HEK293 (cell line): ENCODE results near the gene TRIM2.

Experiments
- CTCF ChIA-PET: fragments of 350-600 bp; formaldehyde crosslinking; extraction: SDS; loops from one replicate; lab custom pipeline; 2021; ENCODE audit warnings: antibody characterized with exemption; lab: Yijun Ruan, JAX
- POLR2A ChIA-PET: fragments of 300-600 bp; formaldehyde crosslinking; extraction: SDS; loops from one replicate; lab custom pipeline; 2020; ENCODE audit warnings: antibody characterized with exemption, inconsistent platforms; lab: Yijun Ruan, JAX
- H3K27ac ChIP-seq: fragments of 200-500 bp; sonication (Bioruptor generic); 2 replicates; pipeline ENCODE4 v1.5.1; 2014; ENCODE audit warnings: low read depth, low read length, control low read depth, inconsistent platforms; ENCODE audit errors: extremely low read depth
- H3K36me3 ChIP-seq, 2 experiments: fragments of 200-500 bp in 1 of 2; sonication (Bioruptor generic) in 1 of 2; 1 replicate in 1 of 2; 2 replicates in 1 of 2; pipeline ENCODE4 v1.5.1; 2014 to 2017; ENCODE audit warnings: inconsistent platforms in 2 of 2, low read length in 2 of 2; ENCODE audit not compliant: control insufficient read depth in 2 of 2, insufficient read depth in 1 of 2
- H3K4me1 ChIP-seq: fragments of 200-500 bp; sonication (Bioruptor generic); 2 replicates; pipeline ENCODE4 v1.5.1; 2014; ENCODE audit warnings: mild to moderate bottlenecking, low read length, inconsistent platforms; ENCODE audit not compliant: control insufficient read depth, insufficient read depth
- H3K4me3 ChIP-seq: 2 replicates; pipeline ENCODE4 v1.5.1; 2011; ENCODE audit warnings: low read depth, mild to moderate bottlenecking, control low read depth, low read length, moderate library complexity
- H3K9me3 ChIP-seq: fragments of 200-500 bp; sonication (Bioruptor generic); 2 replicates; pipeline ENCODE4 v1.5.1; 2014; ENCODE audit warnings: low read depth, low read length, inconsistent platforms; ENCODE audit not compliant: control insufficient read depth, insufficient read depth
- GFI1B ChIP-seq: fragments of 450-650 bp; formaldehyde crosslinking; IDR thresholded peaks from 2 replicates; pipeline ENCODE4 v1.5.1; 2016; ENCODE audit warnings: missing biosample characterization, missing genetic modification characterization
- MEIS1 ChIP-seq: sonication (generic); formaldehyde crosslinking; IDR thresholded peaks from 2 replicates; pipeline ENCODE4 v1.8.1; 2022; ENCODE audit warnings: missing genetic modification reagents, mild to moderate bottlenecking, borderline replicate concordance
- SCRT2 ChIP-seq: fragments of 450-650 bp; formaldehyde crosslinking; IDR thresholded peaks from 2 replicates; pipeline ENCODE4 v1.5.1; 2016; ENCODE audit warnings: missing biosample characterization, missing genetic modification characterization
- TCF7L2 ChIP-seq: IDR thresholded peaks from 2 replicates; pipeline ENCODE4 v1.6.1; 2011; ENCODE audit warnings: low read depth, mild to moderate bottlenecking, inconsistent platforms, low read length, moderate library complexity, borderline replicate concordance
- ZIC2 ChIP-seq: fragments of 450-650 bp; formaldehyde crosslinking; IDR thresholded peaks from 2 replicates; pipeline ENCODE4 v1.5.1; 2016; ENCODE audit warnings: missing biosample characterization, missing genetic modification characterization
- ZNF146 ChIP-seq: fragments of 450-650 bp; formaldehyde crosslinking; IDR thresholded peaks from 2 replicates; pipeline ENCODE4 v1.5.1; 2016; ENCODE audit warnings: missing biosample characterization, missing genetic modification characterization
- ZNF16 ChIP-seq: fragments of 450-650 bp; formaldehyde crosslinking; IDR thresholded peaks from 2 replicates; pipeline ENCODE4 v1.5.1; 2016; ENCODE audit warnings: low read depth, missing biosample characterization, missing genetic modification characterization
- ZNF239 ChIP-seq: fragments of 450-650 bp; formaldehyde crosslinking; IDR thresholded peaks from 2 replicates; pipeline ENCODE4 v1.5.1; 2016; ENCODE audit warnings: missing biosample characterization, missing genetic modification characterization
- ZNF248 ChIP-seq: fragments of 450-650 bp; formaldehyde crosslinking; IDR thresholded peaks from 2 replicates; pipeline ENCODE4 v1.5.1; 2017; ENCODE audit warnings: missing biosample characterization, missing genetic modification characterization
- ZNF610 ChIP-seq: fragments of 450-650 bp; formaldehyde crosslinking; IDR thresholded peaks from 2 replicates; pipeline ENCODE4 v1.5.1; 2016; ENCODE audit warnings: missing biosample characterization, missing genetic modification characterization, borderline replicate concordance
- ZNF623 ChIP-seq: fragments of 450-650 bp; formaldehyde crosslinking; IDR thresholded peaks from 2 replicates; pipeline ENCODE4 v1.5.1; 2016; ENCODE audit warnings: missing biosample characterization, missing genetic modification characterization
- ZNF654 ChIP-seq: fragments of 450-650 bp; formaldehyde crosslinking; IDR thresholded peaks from 2 replicates; pipeline ENCODE4 v1.5.1; 2016; ENCODE audit warnings: low read depth, missing biosample characterization, missing genetic modification characterization
- ZNF768 ChIP-seq: fragments of 450-650 bp; formaldehyde crosslinking; IDR thresholded peaks from 2 replicates; pipeline ENCODE4 v1.5.1; 2018; ENCODE audit warnings: missing biosample characterization, mild to moderate bottlenecking, missing genetic modification characterization
- ZNF843 ChIP-seq: fragments of 450-650 bp; formaldehyde crosslinking; IDR thresholded peaks from 2 replicates; pipeline ENCODE4 v1.5.1; 2016; ENCODE audit warnings: missing biosample characterization, missing genetic modification characterization
- ZSCAN30 ChIP-seq: fragments of 450-650 bp; IDR thresholded peaks from 2 replicates; pipeline ENCODE4 v1.5.1; 2018; ENCODE audit warnings: missing biosample characterization, mild to moderate bottlenecking, missing genetic modification characterization, moderate library complexity
- TF ChIP-seq, protein P1 (sequence below): fragments of 450-650 bp; formaldehyde crosslinking; IDR thresholded peaks from 2 replicates; pipeline ENCODE4 v1.5.1; 2017; ENCODE audit warnings: missing biosample characterization, missing genetic modification characterization
- TF ChIP-seq, protein P2 (sequence below): IDR thresholded peaks from 2 replicates; pipeline ENCODE4 v1.6.1; 2011; ENCODE audit warnings: mild to moderate bottlenecking, low read depth, low read length, borderline replicate concordance
- TF ChIP-seq, protein P3 (sequence below): fragments of 450-650 bp; formaldehyde crosslinking; IDR thresholded peaks from 2 replicates; pipeline ENCODE4 v1.5.1; 2016; ENCODE audit warnings: missing biosample characterization, missing genetic modification characterization

The TRIM2 gene

DNA sequence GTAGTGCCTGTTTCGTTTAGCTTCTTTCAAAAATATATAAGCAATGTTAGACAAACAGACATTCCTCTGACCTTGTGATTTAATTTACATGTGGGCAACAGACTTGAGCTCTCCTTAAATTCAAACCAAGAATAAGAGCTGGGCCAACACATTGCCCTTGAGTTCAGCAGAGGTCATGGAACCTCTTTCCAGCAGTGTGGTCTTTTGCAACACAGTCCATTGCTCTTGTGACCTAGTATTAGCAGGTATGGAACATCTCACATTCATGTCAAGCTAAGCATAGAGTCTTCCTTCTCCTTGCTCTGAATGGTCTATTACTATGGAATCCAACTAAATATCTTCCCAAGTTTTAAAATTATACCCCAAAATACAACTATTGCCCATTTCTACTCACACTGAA is 106.5 kb downstream of the TRIM2 start:
- no peak for TF ChIP-seq ZNF146 (tag by site-specific recombination)
- TF ChIP-seq ZNF239 = no peak
- TF ChIP-seq, all 188 proteins: peak for 0
- ChIA-PET CTCF (interaction anchor here (0.9 kb wide), 1 partner anchor 226 kb away, joined by 3 read pairs; no protein-coding TSS in a partner anchor), POLR2A (no interaction called here)
- peaks cover 0 to 15% of the 10 kb centered on the region in 2 experiments; a peak in 1 of 3 replicates for H3K36me3 ChIP-seq
- no peak overlapping the region for H3K27ac ChIP-seq
- no peaks in the 10 kb centered on the region for H3K4me1 ChIP-seq
- no peaks in the 10 kb centered on the region for H3K9me3 ChIP-seq
- H3K4me3 ChIP-seq = no peak overlapping the region

DNA sequence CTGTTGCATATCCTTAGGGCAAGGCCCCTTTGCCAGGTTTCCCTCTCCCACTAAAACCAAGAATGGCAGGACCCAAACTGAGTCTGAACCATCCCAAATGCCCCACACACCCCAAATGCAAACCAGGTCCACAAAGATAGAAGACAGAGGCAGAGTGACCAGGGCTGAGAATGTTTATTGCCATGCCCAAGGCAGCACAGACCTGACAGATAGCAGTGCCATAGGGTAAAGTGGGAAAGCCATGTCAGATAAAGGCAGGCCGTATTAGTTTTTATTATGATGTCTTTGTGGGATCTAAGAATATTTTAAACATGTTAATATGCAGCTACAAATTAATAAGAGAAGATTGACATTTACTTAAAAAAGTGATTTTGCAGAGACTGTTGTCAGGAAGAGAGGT is 110.7 kb downstream of the TRIM2 start:
- Histone ChIP-seq H3K4me1 (no peaks in the 10 kb centered on the region), H3K36me3 (peaks cover 0 to 7% of the 10 kb centered on the region in 2 experiments; a peak in 2 of 3 replicates), H3K27ac (no peak overlapping the region), H3K4me3 (no peak overlapping the region), H3K9me3 (no peaks in the 10 kb centered on the region)
- TF ChIP-seq GFI1B (tag by site-specific recombination) = no peak
- no peak for TF ChIP-seq ZIC2
- TF ChIP-seq, protein P1, sequence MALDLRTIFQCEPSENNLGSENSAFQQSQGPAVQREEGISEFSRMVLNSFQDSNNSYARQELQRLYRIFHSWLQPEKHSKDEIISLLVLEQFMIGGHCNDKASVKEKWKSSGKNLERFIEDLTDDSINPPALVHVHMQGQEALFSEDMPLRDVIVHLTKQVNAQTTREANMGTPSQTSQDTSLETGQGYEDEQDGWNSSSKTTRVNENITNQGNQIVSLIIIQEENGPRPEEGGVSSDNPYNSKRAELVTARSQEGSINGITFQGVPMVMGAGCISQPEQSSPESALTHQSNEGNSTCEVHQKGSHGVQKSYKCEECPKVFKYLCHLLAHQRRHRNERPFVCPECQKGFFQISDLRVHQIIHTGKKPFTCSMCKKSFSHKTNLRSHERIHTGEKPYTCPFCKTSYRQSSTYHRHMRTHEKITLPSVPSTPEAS (tag by site-specific recombination) = no peak
- no peak for TF ChIP-seq ZNF610
- no peak for TF ChIP-seq ZNF16 (tag by site-specific recombination)
- ChIA-PET CTCF (interaction anchor here (0.7 to 1.5 kb wide), 2 partner anchors 232 to 259 kb away, joined by 3 read pairs; no protein-coding TSS in a partner anchor), POLR2A (no interaction called here)

DNA sequence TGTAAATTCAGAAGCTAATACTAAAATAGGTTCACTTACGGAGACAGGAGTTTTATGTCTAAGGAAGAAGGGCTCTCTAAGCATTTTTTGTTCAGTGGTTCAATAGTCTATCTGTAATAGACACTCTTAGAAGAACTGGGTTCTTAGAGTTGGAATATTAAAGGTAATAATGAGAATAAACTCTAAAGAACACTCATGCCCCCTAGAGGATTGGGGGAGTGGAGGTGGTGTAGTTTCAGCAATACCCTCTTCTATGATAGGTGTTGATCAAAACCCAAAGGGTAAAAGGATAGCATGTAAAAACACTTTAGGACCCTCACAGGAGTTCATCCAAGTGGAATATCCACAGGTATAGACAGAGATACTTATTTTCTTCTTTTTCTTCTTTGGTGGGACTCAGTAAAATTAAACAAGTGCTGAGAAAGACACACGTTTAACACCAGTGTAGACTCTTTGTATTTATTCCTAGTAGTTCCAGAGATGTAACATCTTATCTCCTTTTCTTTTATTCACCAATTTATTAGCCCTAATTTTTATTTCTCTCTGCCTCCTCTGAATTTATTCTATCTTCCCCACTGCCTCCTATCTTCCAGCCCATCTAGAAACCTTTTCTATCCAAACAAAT is 114.6 kb downstream of the TRIM2 start:
- no peaks in the 10 kb centered on the region for H3K4me1 ChIP-seq
- ChIA-PET CTCF (interaction anchor here (0.7 to 1.9 kb wide), 11 partner anchors 14 to 459 kb away, joined by 3 to 10 read pairs (median 4); no protein-coding TSS in a partner anchor), POLR2A (no interaction called here)
- H3K9me3 ChIP-seq = no peaks in the 10 kb centered on the region
- peaks cover 0 to 25% of the 10 kb centered on the region in 2 experiments; a peak in 2 of 3 replicates for H3K36me3 ChIP-seq
- no peak overlapping the region for H3K4me3 ChIP-seq
- H3K27ac ChIP-seq = no peak overlapping the region
- TF ChIP-seq ZNF768 (tag by site-specific recombination) (no peak), ZNF654 (tag by site-specific recombination) (peak; percentile 58), MEIS1 (no peak), ZNF623 (tag by site-specific recombination) (no peak), TCF7L2 (no peak)

DNA sequence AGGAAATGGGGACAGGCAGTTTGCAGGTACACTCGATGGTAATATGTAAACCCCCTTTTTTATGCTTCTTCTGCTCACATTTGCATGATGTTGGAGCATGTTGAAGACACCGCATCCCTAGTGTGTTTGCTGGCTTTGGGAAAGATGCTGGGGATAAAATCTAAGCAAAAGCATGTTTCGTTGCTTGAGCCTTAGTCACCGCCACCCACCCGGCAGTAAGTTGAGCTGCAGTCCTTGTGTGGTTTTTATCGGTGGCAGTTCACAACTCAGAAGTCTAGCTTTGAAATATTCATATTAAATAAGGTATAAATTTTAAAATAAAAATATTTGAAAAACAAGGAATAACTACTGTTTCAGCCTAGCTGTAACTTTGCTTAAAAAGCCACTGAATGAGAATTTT is 118.5 kb downstream of the TRIM2 start:
- Histone ChIP-seq H3K4me3 (no peak overlapping the region), H3K9me3 (no peaks in the 10 kb centered on the region), H3K27ac (no peak overlapping the region), H3K4me1 (no peaks in the 10 kb centered on the region), H3K36me3 (peaks cover 0 to 31% of the 10 kb centered on the region in 2 experiments; a peak in 2 of 3 replicates)
- ChIA-PET CTCF (interaction anchor here (0.6 to 1.4 kb wide), 5 partner anchors 19 to 251 kb away, joined by 3 to 5 read pairs (median 3); no protein-coding TSS in a partner anchor), POLR2A (interaction anchor here (0.6 kb wide), 1 partner anchor 9 kb away, joined by 3 read pairs; no protein-coding TSS in a partner anchor)
- TF ChIP-seq ZNF843 (tag by site-specific recombination) = no peak
- no peak for TF ChIP-seq ZNF248 (tag by site-specific recombination)
- no peak for TF ChIP-seq ZSCAN30 (tag by site-specific recombination)
- TF ChIP-seq SCRT2 (tag by site-specific recombination) = no peak
- TF ChIP-seq, protein P2, sequence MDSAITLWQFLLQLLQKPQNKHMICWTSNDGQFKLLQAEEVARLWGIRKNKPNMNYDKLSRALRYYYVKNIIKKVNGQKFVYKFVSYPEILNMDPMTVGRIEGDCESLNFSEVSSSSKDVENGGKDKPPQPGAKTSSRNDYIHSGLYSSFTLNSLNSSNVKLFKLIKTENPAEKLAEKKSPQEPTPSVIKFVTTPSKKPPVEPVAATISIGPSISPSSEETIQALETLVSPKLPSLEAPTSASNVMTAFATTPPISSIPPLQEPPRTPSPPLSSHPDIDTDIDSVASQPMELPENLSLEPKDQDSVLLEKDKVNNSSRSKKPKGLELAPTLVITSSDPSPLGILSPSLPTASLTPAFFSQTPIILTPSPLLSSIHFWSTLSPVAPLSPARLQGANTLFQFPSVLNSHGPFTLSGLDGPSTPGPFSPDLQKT = no peak
- TF ChIP-seq, protein P3, sequence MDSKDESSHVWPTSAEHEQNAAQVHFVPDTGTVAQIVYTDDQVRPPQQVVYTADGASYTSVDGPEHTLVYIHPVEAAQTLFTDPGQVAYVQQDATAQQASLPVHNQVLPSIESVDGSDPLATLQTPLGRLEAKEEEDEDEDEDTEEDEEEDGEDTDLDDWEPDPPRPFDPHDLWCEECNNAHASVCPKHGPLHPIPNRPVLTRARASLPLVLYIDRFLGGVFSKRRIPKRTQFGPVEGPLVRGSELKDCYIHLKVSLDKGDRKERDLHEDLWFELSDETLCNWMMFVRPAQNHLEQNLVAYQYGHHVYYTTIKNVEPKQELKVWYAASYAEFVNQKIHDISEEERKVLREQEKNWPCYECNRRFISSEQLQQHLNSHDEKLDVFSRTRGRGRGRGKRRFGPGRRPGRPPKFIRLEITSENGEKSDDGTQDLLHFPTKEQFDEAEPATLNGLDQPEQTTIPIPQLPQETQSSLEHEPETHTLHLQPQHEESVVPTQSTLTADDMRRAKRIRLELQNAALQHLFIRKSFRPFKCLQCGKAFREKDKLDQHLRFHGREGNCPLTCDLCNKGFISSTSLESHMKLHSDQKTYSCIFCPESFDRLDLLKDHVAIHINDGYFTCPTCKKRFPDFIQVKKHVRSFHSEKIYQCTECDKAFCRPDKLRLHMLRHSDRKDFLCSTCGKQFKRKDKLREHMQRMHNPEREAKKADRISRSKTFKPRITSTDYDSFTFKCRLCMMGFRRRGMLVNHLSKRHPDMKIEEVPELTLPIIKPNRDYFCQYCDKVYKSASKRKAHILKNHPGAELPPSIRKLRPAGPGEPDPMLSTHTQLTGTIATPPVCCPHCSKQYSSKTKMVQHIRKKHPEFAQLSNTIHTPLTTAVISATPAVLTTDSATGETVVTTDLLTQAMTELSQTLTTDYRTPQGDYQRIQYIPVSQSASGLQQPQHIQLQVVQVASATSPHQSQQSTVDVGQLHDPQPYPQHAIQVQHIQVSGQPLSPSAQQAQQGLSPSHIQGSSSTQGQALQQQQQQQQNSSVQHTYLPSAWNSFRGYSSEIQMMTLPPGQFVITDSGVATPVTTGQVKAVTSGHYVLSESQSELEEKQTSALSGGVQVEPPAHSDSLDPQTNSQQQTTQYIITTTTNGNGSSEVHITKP (tag by site-specific recombination) = no peak
